NCI-H510A treated with DMSO at 0.1 percent for 48 hours (cell line): Measurements from ENCODE around the gene FABP3.

Experiments
- DNase-seq: peaks from one replicate; lab custom pipeline; 2025; lab: John Stamatoyannopoulos, UW

The FABP3 gene

GRCh38 chr1:31371121-31371959 lies 1.5 kb downstream of the FABP3 start:
- no peak for DNase-seq

- DNase-seq, result no peak
Measured at GRCh38 chr1:31370565-31370964, 2.3 kb downstream of the FABP3 start.

GRCh38 chr1:31370021-31370420 lies 2.9 kb downstream of the FABP3 start:
- DNase-seq, result no peak

- no peak for DNase-seq
Measured at GRCh38 chr1:31368611-31369107, 4.2 kb downstream of the FABP3 start.

GRCh38 chr1:31366796-31367195 lies 6.1 kb downstream of the FABP3 start:
- no peak for DNase-seq

- DNase-seq, result no peak
Measured at GRCh38 chr1:31364561-31365250, 8.2 kb downstream of the FABP3 start.

GRCh38 chr1:31362032-31362431 lies 10.8 kb downstream of the FABP3 start:
- DNase-seq, result no peak

- no peak for DNase-seq
Measured at GRCh38 chr1:31361607-31362006, 11.3 kb downstream of the FABP3 start.

GRCh38 chr1:31356427-31356826 lies 16.4 kb downstream of the FABP3 start:
- no peak for DNase-seq

- no peak for DNase-seq
Measured at GRCh38 chr1:31354283-31354682, 18.6 kb downstream of the FABP3 start.

- DNase-seq, result no peak
Measured at GRCh38 chr1:31348449-31348848, 24.4 kb downstream of the FABP3 start.

GRCh38 chr1:31346785-31347184 lies 26.1 kb downstream of the FABP3 start:
- no peak for DNase-seq

- DNase-seq, result no peak
Measured at GRCh38 chr1:31345635-31346034, 27.2 kb downstream of the FABP3 start.

- no peak for DNase-seq
Measured at GRCh38 chr1:31344503-31344902, 28.4 kb downstream of the FABP3 start.

GRCh38 chr1:31336687-31337467 lies 36.0 kb downstream of the FABP3 start:
- no peak for DNase-seq

- DNase-seq, result peak; percentile 4
Measured at GRCh38 chr1:31335007-31335406, 37.9 kb downstream of the FABP3 start.

- DNase-seq, result no peak
Measured at GRCh38 chr1:31327381-31327780, 45.5 kb downstream of the FABP3 start.

- DNase-seq, result no peak
Measured at GRCh38 chr1:31326461-31326860, 46.4 kb downstream of the FABP3 start.

- no peak for DNase-seq
Measured at GRCh38 chr1:31324992-31325391, 47.9 kb downstream of the FABP3 start.

- DNase-seq, result no peak
Measured at GRCh38 chr1:31324093-31324492, 48.8 kb downstream of the FABP3 start.

GRCh38 chr1:31318146-31318545 lies 54.7 kb downstream of the FABP3 start:
- DNase-seq, result no peak

- DNase-seq, result no peak
Measured at GRCh38 chr1:31315902-31316301, 57.0 kb downstream of the FABP3 start.
